GM12873 (cell line): Measurements from ENCODE around the gene MYBPC3.

ENCODE experiments used
- TF ChIP-seq, protein P1 (sequence below): IDR thresholded peaks from 2 replicates; pipeline ENCODE4 v1.5.1; 2012; ENCODE audit warnings: low read depth, mild to moderate bottlenecking, moderate library complexity, low read length, control low read depth; ENCODE audit not compliant: insufficient read depth; ENCODE audit errors: missing control alignments

MYBPC3 gene

DNA sequence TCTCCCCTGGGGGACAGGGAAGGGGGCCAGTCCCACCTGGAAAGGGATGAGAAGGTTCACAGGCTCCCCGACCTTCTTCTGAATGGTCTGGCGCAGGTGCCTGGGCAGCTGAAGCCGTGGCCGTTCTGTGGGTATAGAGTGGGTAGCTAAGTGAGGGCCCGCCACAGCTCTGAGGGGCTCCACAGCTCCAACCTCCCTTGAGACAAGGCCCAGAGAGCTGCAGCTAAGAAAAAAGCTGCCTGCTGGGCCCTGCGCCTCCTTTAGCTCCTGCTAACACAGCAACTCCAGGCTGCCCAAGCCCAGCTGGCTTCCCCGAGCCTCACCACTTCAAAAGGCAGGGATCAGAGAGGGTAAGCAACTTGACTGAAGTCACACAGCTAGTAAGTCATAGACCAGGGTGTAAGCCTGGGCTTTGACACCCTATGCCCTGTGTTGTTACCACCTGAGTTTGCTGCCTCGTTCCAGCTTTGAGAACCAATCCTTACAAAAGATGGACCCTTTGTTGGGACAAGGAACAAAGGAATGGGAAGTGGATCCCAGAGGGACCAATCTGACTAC lies 18.5 kb downstream of the MYBPC3 start:
- TF ChIP-seq, protein P1, sequence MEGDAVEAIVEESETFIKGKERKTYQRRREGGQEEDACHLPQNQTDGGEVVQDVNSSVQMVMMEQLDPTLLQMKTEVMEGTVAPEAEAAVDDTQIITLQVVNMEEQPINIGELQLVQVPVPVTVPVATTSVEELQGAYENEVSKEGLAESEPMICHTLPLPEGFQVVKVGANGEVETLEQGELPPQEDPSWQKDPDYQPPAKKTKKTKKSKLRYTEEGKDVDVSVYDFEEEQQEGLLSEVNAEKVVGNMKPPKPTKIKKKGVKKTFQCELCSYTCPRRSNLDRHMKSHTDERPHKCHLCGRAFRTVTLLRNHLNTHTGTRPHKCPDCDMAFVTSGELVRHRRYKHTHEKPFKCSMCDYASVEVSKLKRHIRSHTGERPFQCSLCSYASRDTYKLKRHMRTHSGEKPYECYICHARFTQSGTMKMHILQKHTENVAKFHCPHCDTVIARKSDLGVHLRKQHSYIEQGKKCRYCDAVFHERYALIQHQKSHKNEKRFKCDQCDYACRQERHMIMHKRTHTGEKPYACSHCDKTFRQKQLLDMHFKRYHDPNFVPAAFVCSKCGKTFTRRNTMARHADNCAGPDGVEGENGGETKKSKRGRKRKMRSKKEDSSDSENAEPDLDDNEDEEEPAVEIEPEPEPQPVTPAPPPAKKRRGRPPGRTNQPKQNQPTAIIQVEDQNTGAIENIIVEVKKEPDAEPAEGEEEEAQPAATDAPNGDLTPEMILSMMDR = no peak

DNA sequence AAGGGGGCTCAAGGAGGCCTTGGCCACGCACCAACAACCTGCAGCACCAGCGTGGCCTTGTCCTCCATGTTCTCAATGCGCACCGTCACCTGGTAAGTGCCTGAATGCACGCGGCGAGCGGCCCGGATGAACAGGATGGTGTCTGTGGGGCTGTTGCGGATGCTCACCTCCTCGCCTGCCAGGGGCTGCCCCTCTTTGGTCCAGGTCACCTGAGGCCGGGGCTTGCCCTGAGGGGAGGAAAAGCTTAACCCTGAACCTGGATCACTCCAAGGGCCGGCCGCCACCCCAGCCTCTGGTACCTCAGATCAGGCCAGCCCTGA lies 19.0 kb downstream of the MYBPC3 start:
- TF ChIP-seq, protein P1 = no peak

DNA sequence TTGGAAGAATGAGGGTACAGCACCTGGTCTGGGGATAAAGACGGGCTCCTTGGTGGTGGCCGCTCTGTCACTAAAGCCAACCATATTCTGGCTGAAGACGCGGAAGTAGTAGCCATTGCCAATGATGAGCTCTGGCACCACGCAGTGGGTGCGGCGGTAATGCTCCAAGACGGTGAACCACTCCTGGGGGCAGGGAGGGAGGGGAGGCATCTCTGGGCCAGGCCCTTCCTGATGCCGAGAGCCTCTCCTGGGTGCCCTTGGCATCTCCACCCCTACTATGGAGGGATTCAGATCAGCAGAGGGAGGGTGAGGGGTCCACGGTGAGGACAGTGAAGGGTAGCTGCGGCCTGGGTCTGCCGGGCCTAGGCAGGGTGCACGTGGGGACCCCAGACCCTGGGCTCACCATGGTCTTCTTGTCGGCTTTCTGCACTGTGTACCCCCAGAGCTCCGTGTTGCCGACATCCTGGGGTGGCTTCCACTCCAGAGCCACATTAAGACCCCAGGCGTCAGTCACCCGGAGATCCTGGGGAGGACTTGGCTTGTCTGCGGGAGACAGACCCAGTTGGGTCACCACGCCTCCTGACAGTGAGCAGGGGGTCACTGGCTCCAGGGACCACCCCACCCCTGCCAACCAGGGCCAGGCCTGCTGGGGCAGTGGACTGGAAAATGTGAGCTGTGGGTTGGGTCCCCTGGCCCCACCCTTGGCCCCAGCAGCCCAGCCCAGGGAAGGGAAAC lies 19.5 kb downstream of the MYBPC3 start:
- TF ChIP-seq, protein P1 = no peak

DNA sequence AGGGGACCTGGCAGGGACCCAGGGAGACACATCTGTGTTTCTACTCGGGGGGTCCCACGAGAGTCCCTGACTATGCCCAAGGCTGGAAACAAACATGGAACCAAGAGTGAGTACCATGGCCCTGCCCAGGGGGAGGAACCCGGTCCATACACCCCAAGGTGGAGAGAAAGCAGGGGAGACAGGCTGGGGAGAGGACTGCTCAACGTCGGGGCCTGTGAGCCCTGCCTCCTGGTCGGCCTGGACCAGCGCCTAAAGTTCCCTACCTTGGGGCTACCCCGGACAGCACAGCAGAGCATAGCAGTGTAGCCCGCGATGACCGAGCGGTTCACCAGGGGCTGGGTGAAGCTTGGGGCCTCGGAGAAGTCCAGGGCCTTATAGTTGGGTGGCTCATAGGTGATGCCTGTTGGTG lies 20.2 kb downstream of the MYBPC3 start:
- TF ChIP-seq, protein P1 = no peak

DNA sequence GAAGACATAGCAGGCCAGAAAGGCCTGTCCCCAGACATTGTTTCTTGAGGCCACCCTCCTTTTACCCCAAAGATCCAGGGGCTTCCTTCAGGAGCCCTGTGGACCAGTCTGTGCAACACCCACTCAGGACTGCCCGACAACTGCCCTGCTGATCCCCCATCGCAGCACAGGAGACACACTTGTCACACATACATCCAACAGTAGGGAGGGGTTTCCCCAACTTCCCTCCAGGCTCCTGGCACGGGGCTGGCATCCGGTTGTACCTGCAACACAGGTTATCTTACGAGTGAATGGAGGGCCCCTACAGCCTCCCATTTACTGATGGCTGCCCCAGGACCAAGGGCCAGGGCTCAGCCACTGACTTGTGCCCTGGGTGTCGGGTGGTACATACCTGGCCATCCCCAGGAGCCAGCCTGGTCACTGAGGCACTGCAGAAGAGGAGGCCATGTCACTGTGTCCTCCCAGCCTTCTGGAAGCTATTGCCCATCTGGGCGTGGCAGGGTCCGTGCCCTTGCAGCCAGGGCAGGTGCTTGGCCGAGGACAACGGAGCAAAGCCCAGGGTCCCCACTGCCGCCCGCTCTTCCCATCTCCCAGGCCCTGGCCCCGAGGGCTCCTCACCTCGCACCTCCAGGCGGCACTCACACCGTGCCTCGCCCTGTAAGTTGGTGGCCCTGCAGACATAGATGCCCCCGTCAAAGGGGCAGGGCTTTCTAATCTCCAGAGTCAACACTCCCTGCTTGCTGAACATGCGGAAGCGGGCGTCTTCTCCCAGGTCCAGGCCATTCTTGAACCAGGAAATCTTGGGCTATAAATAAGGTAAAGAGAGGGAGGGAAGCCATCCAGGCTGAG lies 20.8 kb downstream of the MYBPC3 start:
- TF ChIP-seq, protein P1 = no peak

DNA sequence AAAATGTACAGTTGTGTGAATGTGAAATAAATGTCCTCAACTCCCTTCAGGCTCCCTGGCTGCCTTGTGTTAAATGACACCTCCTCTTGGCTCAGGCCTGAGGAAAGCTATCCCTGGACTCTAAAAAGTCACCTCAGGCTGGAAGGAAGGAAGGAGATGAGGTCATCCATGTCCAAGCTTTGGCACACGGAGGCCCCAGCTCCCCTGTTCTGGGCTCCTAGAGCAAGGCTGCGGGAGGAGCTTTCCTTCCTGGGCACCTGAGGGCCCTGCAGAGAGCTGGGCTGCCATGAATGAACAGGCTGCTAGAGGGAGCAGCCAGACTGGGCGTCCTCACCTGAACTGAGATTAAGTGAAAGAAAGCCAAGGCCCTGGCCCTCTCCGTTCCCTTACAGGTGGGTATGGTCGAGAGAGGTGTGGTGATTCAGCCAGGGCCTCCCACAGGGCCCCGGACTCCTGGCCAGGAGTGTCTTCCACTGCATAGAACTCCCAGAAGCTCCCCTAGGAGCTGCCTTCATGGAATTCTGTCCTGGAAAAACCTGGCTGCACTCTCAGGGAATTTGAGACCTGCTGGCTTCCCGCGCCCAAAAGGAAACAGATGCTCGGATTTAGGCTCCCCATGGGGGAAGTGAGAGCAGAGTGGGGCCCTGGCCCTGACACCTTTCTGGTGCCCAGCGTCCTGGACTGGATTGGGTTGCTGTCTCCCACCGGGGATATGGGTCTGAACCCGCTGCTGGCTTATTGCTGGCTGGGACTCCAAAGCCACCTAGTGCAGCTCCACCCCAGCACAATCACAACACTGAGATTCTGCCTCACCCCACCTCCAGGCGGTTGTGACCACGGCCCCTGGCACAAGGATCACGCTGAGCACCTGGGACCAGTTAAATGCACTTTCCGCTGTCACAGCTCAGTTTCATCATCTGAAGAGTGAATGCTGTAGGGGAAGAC lies 22.2 kb downstream of the MYBPC3 start:
- TF ChIP-seq, protein P1 = no peak
